Measurements from ENCODE around the gene FBXO38.

- TF ChIP-seq CTCF (IDR thresholded peaks at IDR 0.05; ENCODE audit: insufficient read depth, low read depth, low read length) (no peak), EZH2 (IDR thresholded peaks at IDR 0.05; ENCODE audit: insufficient read depth, low read length) (no peak)
Measured at GRCh38 chr5:148477429-148477828, 93.7 kb downstream of the FBXO38 start.
